ENCODE measurements around the gene ACTR6.

GRCh38 chr12:100214518-100214917, 13.9 kb downstream of the ACTR6 start:
- TF ChIP-seq FOXK2 (IDR thresholded peaks at IDR 0.05) (no peak), BHLHE40 (IDR thresholded peaks at IDR 0.05; ENCODE audit: borderline replicate concordance) (no peak)

Measured in HEK293T (cell line).